Thyroid gland (tissue), 4 donors: Measurements from ENCODE around the gene ANKLE2. TPM values are rescaled to one million over a fixed set of nuclear protein-coding genes. Genes with fewer than 3 reads are reported as not detected.
"Not testable (repeated sequence)": the region's sequence is repeated elsewhere in the genome, so short reads cannot be mapped to it uniquely, and the experiment has no call there.

Experiments used
- DNase-seq, 2 donors: peaks; one replicate each; pipeline ENCODE4 v3.0.0-alpha.2; 2019
- H3K27ac ChIP-seq, 3 donors: fragments of 200-600 bp; sonication (generic); 1 replicate in 2 of 3; 2 replicates in 1 of 3; pipeline ENCODE4 v1.5.1; 2016 to 2019; ENCODE audit warnings: mild to moderate bottlenecking in 1 of 3, moderate library complexity in 1 of 3
- H3K27me3 ChIP-seq: fragments of 200-600 bp; sonication (generic); one replicate; pipeline ENCODE4 v1.5.1; 2019
- H3K36me3 ChIP-seq, 2 donors: fragments of 200-600 bp; sonication (generic); one replicate each; pipeline ENCODE4 v1.5.1; 2016 to 2019
- H3K4me1 ChIP-seq, 2 donors: fragments of 200-600 bp; sonication (generic); one replicate each; pipeline ENCODE4 v1.5.1; 2017 to 2019
- H3K4me3 ChIP-seq, 3 donors: fragments of 200-600 bp; sonication (generic); replicated peaks in 1 of 3; 1 replicate in 2 of 3; 2 replicates in 1 of 3; pipeline ENCODE4 v1.5.1; 2016; ENCODE audit warnings: mild to moderate bottlenecking in 1 of 3
- H3K9me3 ChIP-seq: fragments of 200-600 bp; sonication (generic); one replicate; pipeline ENCODE4 v1.5.1; 2017
- CTCF ChIP-seq, 6 experiments: fragments of 200-600 bp in 3 of 6; fragments of 450-650 bp in 3 of 6; sonication (generic) in 3 of 6; IDR thresholded peaks; one replicate each; pipeline ENCODE4 v1.5.1; 2016 to 2019; ENCODE audit warnings: antibody characterized with exemption in 6 of 6, mild to moderate bottlenecking in 2 of 6, inconsistent platforms in 1 of 6, moderate library complexity in 1 of 6
- POLR2A ChIP-seq, 2 donors: fragments of 450-650 bp; IDR thresholded peaks; one replicate each; pipeline ENCODE4 v1.6.1; 2017; ENCODE audit warnings: antibody characterized with exemption in 2 of 2, mild to moderate bottlenecking in 2 of 2, moderate library complexity in 1 of 2
- WGBS, 2 donors: methylation state at CpG; one replicate each; pipeline ENCODE4 v1.1.5; 2017; 5-methylcytosine and 5-hydroxymethylcytosine counted together
- intact Hi-C: fragments of 100-400 bp; cut with DNase I; formaldehyde crosslinking; loops from one replicate; pipeline ENCODE4 v1.15.1; 2023
- total RNA-seq, 4 donors: library from RNA; depleted of rRNA; stranded (reverse); fragments of >200 nt; gene quantifications; one replicate each; pipeline ENCODE4 v1.2.3, GENCODE V29; 2016

ANKLE2 gene
- total RNA-seq, 4 donors from 2014 or later, result 50.7 to 70.7 (median 55.3) TPM

- Histone ChIP-seq H3K4me3 (no peak overlapping the region), H3K4me1 (no peaks in the 10 kb centered on the region), H3K27ac (no peak overlapping the region), H3K27me3 (no peaks in the 10 kb centered on the region), H3K9me3 (no peaks in the 10 kb centered on the region), H3K36me3 (peaks cover 15 to 41% of the 10 kb centered on the region in 2 donors)
- 89% methylated on average over 14 of the region's 14 CpGs for WGBS, 2 donors
- no peak for DNase-seq
- intact Hi-C loops, result no loop called here
- TF ChIP-seq POLR2A (IDR thresholded peaks at IDR 0.05) (no peak), CTCF (IDR thresholded peaks at IDR 0.05) (no peak)
These were observed 7.3 kb downstream of the ANKLE2 start for GRCh38 chr12:132754160-132754932.

DNA sequence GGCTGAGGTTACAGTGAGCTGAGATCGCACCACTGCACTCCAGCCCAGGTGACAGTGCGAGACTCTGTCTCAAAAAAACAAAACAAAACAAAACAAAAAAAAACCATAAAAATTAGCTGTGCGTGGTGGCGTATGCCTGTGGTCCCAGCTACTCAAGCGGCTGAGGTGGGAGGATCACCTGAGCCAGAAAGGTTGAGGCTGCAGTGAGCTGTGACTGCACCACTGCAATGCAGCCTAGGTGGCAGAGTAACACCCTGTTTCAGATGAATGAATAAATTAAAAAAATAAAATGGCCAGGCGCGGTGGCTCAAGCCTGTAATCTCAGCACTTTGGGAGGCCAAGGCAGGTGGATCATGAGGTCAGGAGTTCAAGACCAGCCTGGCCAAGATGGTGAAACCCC, 8.0 kb downstream of the ANKLE2 start:
- H3K27ac ChIP-seq, intact Hi-C loops, H3K9me3 ChIP-seq, H3K27me3 ChIP-seq, H3K4me3 ChIP-seq, DNase-seq, H3K4me1 ChIP-seq: not testable (repeated sequence)
- peaks cover 22 to 48% of the 10 kb centered on the region in 2 donors for H3K36me3 ChIP-seq
- WGBS, 2 donors, result 94 to 97% methylated on average over 7 of the region's 7 CpGs

- H3K27me3 ChIP-seq, result no peaks in the 10 kb centered on the region
- H3K4me1 ChIP-seq, result no peaks in the 10 kb centered on the region
- intact Hi-C loops, result no loop called here
- DNase-seq, result no peak
- no peaks in the 10 kb centered on the region for H3K9me3 ChIP-seq
- H3K4me3 ChIP-seq, result no peak overlapping the region
- H3K36me3 ChIP-seq, result peaks cover 65 to 71% of the 10 kb centered on the region in 2 donors
- no peak overlapping the region for H3K27ac ChIP-seq
- 91 to 98% methylated on average over 7 to 10 of the region's 10 CpGs for WGBS, 2 donors
- TF ChIP-seq POLR2A (IDR thresholded peaks at IDR 0.05) (no peak), CTCF (IDR thresholded peaks at IDR 0.05) (no peak)
These were observed 13.3 kb downstream of the ANKLE2 start for GRCh38 chr12:132748319-132748718.

GRCh38 chr12:132747896-132748295, 13.7 kb downstream of the ANKLE2 start:
- no peaks in the 10 kb centered on the region for H3K27me3 ChIP-seq
- no peaks in the 10 kb centered on the region for H3K9me3 ChIP-seq
- TF ChIP-seq CTCF (IDR thresholded peaks at IDR 0.05) (no peak), POLR2A (IDR thresholded peaks at IDR 0.05) (no peak)
- intact Hi-C loops, result no loop called here
- 93 to 97% methylated on average over 14 to 22 of the region's 22 CpGs for WGBS, 2 donors
- H3K4me3 ChIP-seq, result no peak overlapping the region
- no peak overlapping the region for H3K27ac ChIP-seq
- H3K4me1 ChIP-seq, result no peaks in the 10 kb centered on the region
- DNase-seq, result no peak
- peaks cover 67 to 73% of the 10 kb centered on the region in 2 donors for H3K36me3 ChIP-seq

GRCh38 chr12:132747395-132747794, 14.2 kb downstream of the ANKLE2 start:
- no peak for DNase-seq
- intact Hi-C loops, result no loop called here
- no peak for TF ChIP-seq CTCF (IDR thresholded peaks at IDR 0.05)
- 90 to 96% methylated on average over 11 of the region's 11 CpGs for WGBS, 2 donors
- no peak overlapping the region for H3K27ac ChIP-seq
- no peak overlapping the region for H3K4me3 ChIP-seq
- no peaks in the 10 kb centered on the region for H3K9me3 ChIP-seq
- H3K36me3 ChIP-seq, result peaks cover 72 to 73% of the 10 kb centered on the region in 2 donors
- no peaks in the 10 kb centered on the region for H3K4me1 ChIP-seq
- no peaks in the 10 kb centered on the region for H3K27me3 ChIP-seq
